Choroid plexus epithelial cell (primary cell): ENCODE measurements around the gene SPAG5.
A peak's percentile ranks its signal among the peaks of the same experiment; 100 is the strongest.

Experiments
- DNase-seq: peaks from one replicate; pipeline ENCODE4 v3.0.0-alpha.2; 2010; ENCODE audit warnings: low read depth
- H3K4me3 ChIP-seq: 2 replicates; pipeline ENCODE4 v1.5.1; 2011; ENCODE audit warnings: low read depth, mild to moderate bottlenecking, control low read depth, low read length, moderate library complexity
- CTCF ChIP-seq: conservative IDR thresholded peaks from 2 replicates; pipeline ENCODE4 v1.5.1; 2011; ENCODE audit warnings: low read depth, mild to moderate bottlenecking, control low read depth, inconsistent platforms, low read length, moderate library complexity

SPAG5 gene

DNA sequence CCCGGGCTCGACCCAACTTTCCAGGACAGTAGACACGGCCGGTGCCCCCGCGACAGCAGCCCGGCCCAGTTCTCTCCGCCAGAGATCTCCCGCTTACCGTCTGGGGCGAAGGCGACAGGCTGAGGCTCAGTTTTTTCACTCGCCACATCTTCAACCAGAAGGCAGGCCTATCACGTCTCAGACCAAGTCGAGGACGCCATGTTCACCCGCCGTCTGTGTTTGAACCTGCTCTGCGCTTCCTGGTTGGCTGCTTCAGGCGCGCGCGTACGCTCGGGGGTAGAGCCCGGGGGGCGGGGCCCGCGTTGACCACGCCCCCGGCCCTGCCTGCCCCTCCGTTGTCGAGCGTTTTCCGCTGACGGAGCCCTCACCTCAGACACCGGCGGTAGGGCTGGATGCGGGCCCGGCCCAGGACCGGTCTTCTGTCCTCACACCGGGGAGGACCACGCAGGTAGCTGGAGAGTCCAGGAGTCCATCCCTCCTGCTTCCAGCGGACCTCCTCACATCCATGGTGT, at the start of gene SPAG5:
SPAG5 (minus strand) TSS at position 227 of the 512 bp plus-strand sequence; CDS start at position 148, 79 bp downstream.
- DNase-seq: peak; percentile 93
- TF ChIP-seq CTCF: no peak
- peak within 1 kb of the TSS; percentile 83 for H3K4me3 ChIP-seq

GRCh38 chr17:28646039-28646754, 47.4 kb upstream of the SPAG5 start:
- no peak for DNase-seq
- H3K4me3 ChIP-seq: peak overlapping the region; percentile 13
- TF ChIP-seq CTCF: no peak

GRCh38 chr17:28645576-28645939, 46.7 kb upstream of the SPAG5 start:
- TF ChIP-seq CTCF: no peak
- no peak for DNase-seq
- peak overlapping the region; percentile 81 for H3K4me3 ChIP-seq

DNA sequence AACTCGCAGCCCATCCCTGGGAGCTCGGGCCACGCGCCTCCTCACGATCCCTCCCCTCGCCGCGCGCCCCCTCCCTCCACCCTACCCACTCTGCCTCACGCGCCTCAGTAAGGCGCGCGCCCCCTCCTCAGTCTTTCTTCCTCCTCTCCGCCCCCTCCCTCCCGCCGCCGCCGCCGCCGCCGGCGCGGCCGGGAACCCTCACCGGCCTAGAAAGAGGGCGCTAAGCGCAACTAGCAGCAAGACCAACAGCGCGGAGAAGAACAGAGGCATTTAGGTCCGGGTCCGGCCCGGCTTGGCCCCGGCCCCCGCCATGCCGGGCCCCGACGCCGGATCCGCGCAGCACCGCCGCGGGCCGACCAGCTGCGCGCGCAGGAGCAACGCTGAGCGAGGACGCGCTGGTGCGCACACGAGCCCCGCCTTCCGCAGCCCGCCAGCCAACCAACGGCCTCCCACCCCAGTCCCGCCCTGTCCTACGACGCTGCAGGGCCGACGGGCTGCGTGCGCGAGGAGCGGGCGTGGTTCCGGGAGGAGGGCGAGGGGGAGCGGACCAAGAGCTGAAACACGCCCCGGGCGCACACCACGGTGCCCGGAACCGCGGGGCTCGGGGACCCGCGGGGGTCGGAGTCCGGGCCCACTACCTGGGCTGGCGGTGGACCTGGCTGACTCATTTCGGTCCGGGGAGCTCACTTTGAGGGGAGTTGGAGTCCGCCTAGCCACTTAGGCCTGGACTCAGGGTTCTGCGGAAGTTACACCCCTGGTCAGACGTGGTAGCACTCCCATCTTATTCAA, 46.2 kb upstream of the SPAG5 start, which contains the start of gene BLTP2:
BLTP2 (minus strand) TSS at position 372 of the 789 bp plus-strand sequence; CDS start at position 270, 102 bp downstream.
- H3K4me3 ChIP-seq: peak within 1 kb of the TSS; percentile 81
- DNase-seq: peak; percentile 96
- no peak for TF ChIP-seq CTCF

- H3K4me3 ChIP-seq: peak overlapping the region; percentile 81
- peak; percentile 64 for TF ChIP-seq CTCF
- peak; percentile 72 for DNase-seq
Measured at GRCh38 chr17:28643983-28644786, 45.4 kb upstream of the SPAG5 start.

GRCh38 chr17:28641579-28641978, 42.8 kb upstream of the SPAG5 start:
- no peak for DNase-seq
- no peak overlapping the region for H3K4me3 ChIP-seq
- no peak for TF ChIP-seq CTCF
